Keratinocyte (primary cell): ENCODE data around the gene DCLK2. TPM values are rescaled to one million over a fixed set of nuclear protein-coding genes. Genes with fewer than 3 reads are reported as not detected.

Experiments
- DNase-seq: peaks from one replicate; pipeline ENCODE4 v3.0.0-alpha.2; 2011; ENCODE audit warnings: low read depth, missing footprints, low spot score
- FAIRE-seq: peaks from 2 replicates; lab custom pipeline; 2011; peaks lifted over from hg19 to GRCh38; lab: Jason Lieb, UNC
- H2AFZ ChIP-seq: 2 replicates; pipeline ENCODE4 v1.6.0; 2012; ENCODE audit warnings: low read length, control low read depth, inconsistent platforms; ENCODE audit not compliant: control insufficient read depth
- H3K27ac ChIP-seq: 2 replicates; pipeline ENCODE4 v1.5.1; 2011; ENCODE audit warnings: low read length; ENCODE audit not compliant: control insufficient read depth, insufficient read depth
- H3K27me3 ChIP-seq: 3 replicates; pipeline ENCODE4 v1.6.0; 2011; ENCODE audit warnings: low read length; ENCODE audit not compliant: control insufficient read depth, insufficient read depth; ENCODE audit errors: extremely low read depth
- H3K36me3 ChIP-seq, 2 experiments: 2 replicates in 1 of 2; 3 replicates in 1 of 2; pipeline ENCODE4 v1.5.1; 2011; ENCODE audit warnings: low read length in 2 of 2, mild to moderate bottlenecking in 1 of 2; ENCODE audit not compliant: control insufficient read depth in 2 of 2, insufficient read depth in 2 of 2; ENCODE audit errors: extremely low read depth in 1 of 2
- H3K4me1 ChIP-seq: 3 replicates; pipeline ENCODE4 v1.5.1; 2011; ENCODE audit warnings: low read length; ENCODE audit not compliant: control insufficient read depth, insufficient read depth; ENCODE audit errors: extremely low read depth
- H3K4me2 ChIP-seq: 3 replicates; pipeline ENCODE4 v1.6.0; 2011; ENCODE audit warnings: low read depth, low read length; ENCODE audit not compliant: control insufficient read depth, insufficient read depth; ENCODE audit errors: extremely low read depth
- H3K4me3 ChIP-seq, 3 experiments: fragments of 200-600 bp in 1 of 3; sonication (generic) in 1 of 3; 2 replicates in 2 of 3; 3 replicates in 1 of 3; pipeline ENCODE4 v1.5.1; 2011 to 2016; ENCODE audit warnings: low read length in 3 of 3, mild to moderate bottlenecking in 3 of 3, control low read depth in 2 of 3, inconsistent platforms in 1 of 3, low read depth in 1 of 3, mixed read lengths in 1 of 3, mixed run types in 1 of 3, moderate library complexity in 1 of 3; ENCODE audit not compliant: control insufficient read depth in 2 of 3, insufficient read depth in 2 of 3; ENCODE audit errors: extremely low read depth in 1 of 3
- H3K79me2 ChIP-seq: 2 replicates; pipeline ENCODE4 v1.6.0; 2012; ENCODE audit warnings: low read length; ENCODE audit not compliant: control insufficient read depth, insufficient read depth
- H3K9ac ChIP-seq: 3 replicates; pipeline ENCODE4 v1.6.0; 2011; ENCODE audit warnings: low read length; ENCODE audit not compliant: control insufficient read depth, insufficient read depth; ENCODE audit errors: extremely low read depth
- H3K9me1 ChIP-seq: 3 replicates; pipeline ENCODE4 v1.6.0; 2011; ENCODE audit warnings: low read length; ENCODE audit not compliant: control insufficient read depth, insufficient read depth; ENCODE audit errors: extremely low read depth
- H3K9me3 ChIP-seq: 2 replicates; pipeline ENCODE4 v1.5.1; 2012; ENCODE audit warnings: low read depth, low read length; ENCODE audit not compliant: control insufficient read depth
- H4K20me1 ChIP-seq: 3 replicates; pipeline ENCODE4 v1.6.0; 2011; ENCODE audit warnings: low read length; ENCODE audit not compliant: control insufficient read depth, insufficient read depth; ENCODE audit errors: extremely low read depth
- EZH2 ChIP-seq: IDR thresholded peaks from one replicate; pipeline ENCODE4 v1.6.1; 2012; ENCODE audit warnings: inconsistent platforms, mild to moderate bottlenecking, low read length, moderate library complexity
- dilution Hi-C: fragments of 300-500 bp; cut with MboI; formaldehyde crosslinking; loops from one replicate; pipeline ENCODE4 v1.7.0; 2020; ENCODE audit warnings: low sequenced_read_pairs; ENCODE audit not compliant: extremely low pct_ligation_motif_present
- polyA plus RNA-seq, 5 experiments: library from polyadenylated mRNA; depleted of rRNA in 3 of 5; stranded (reverse) in 3 of 5; stranded (forward) in 1 of 5; unstranded in 1 of 5; fragments of >200 nt; gene quantifications; 1 replicate in 1 of 5; 2 replicates in 3 of 5; 3 replicates in 1 of 5; pipeline versions ENCODE4 v1.2.1 to v1.2.3, GENCODE V29; 2011 to 2012; ENCODE audit warnings: missing spikeins in 2 of 5, low read depth in 1 of 5, low replicate concordance in 1 of 5
- TF ChIP-seq, protein P1 (sequence below), 3 experiments: IDR thresholded peaks in 1 of 3; conservative IDR thresholded peaks in 1 of 3; optimal IDR thresholded peaks in 1 of 3; 2 replicates in 2 of 3; 3 replicates in 1 of 3; pipeline versions ENCODE3 to v1.5.1; 2011; ENCODE audit warnings: low read length in 3 of 3, mild to moderate bottlenecking in 3 of 3, moderate library complexity in 2 of 3, control low read depth in 1 of 3, inconsistent platforms in 1 of 3; ENCODE audit not compliant: insufficient read depth in 2 of 3; ENCODE audit errors: extremely low read depth in 1 of 3

DCLK2 gene
- polyA plus RNA-seq, 1 donor (not counting 4 experiments of a cell fraction or from before 2014, with no cell fraction given) = 0.07 TPM

DNA sequence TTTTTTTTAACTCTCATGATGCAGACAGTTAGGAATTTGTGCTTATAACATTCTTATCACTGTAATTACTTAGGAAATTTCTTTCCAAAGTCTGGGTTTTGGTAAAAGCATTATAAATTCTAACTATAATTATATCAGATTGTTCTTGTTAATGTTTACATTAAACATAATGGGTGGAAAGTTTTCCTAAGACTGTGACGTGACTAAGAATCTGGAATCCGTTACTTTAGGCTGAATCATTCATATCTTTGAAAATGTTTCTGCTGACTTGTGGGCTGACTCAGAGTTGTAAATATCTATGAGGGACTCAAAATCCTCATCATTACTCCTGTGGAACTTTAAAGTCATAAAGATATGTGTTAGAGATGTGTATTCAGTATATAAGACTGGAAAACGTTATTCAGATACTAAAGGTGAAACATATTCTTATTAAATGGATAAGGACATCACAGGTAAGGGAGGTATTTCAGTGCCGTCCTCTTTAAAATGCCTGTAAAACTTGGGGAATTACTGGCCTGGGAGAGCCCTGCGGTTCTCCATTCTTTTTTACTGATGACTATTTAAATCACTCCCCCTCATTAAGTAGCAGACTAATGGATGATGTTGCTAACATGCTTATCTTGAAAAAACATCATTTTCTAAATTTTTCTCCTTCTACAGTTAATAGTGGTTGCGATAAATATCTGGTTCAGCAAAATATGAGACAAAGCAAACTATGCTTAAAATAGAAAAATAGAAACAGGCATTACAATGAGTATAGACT lies 159.0 kb downstream of the DCLK2 start:
- TF ChIP-seq EZH2 = no peak
- TF ChIP-seq, protein P1, sequence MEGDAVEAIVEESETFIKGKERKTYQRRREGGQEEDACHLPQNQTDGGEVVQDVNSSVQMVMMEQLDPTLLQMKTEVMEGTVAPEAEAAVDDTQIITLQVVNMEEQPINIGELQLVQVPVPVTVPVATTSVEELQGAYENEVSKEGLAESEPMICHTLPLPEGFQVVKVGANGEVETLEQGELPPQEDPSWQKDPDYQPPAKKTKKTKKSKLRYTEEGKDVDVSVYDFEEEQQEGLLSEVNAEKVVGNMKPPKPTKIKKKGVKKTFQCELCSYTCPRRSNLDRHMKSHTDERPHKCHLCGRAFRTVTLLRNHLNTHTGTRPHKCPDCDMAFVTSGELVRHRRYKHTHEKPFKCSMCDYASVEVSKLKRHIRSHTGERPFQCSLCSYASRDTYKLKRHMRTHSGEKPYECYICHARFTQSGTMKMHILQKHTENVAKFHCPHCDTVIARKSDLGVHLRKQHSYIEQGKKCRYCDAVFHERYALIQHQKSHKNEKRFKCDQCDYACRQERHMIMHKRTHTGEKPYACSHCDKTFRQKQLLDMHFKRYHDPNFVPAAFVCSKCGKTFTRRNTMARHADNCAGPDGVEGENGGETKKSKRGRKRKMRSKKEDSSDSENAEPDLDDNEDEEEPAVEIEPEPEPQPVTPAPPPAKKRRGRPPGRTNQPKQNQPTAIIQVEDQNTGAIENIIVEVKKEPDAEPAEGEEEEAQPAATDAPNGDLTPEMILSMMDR (optimal IDR thresholded peaks at IDR 0.05 in 1 of 3, IDR thresholded peaks at IDR 0.05 in 1 of 3, conservative IDR thresholded peaks at IDR 0.05 in 1 of 3; ENCODE audit: extremely low read depth in 1 of 3, insufficient read depth in 2 of 3, low read length in 3 of 3) = no peak
- no peaks in the 10 kb centered on the region for H3K9me1 ChIP-seq
- H3K36me3 ChIP-seq = no peaks in the 10 kb centered on the region
- peaks cover 19% of the 10 kb centered on the region for H3K4me1 ChIP-seq
- FAIRE-seq (peak; percentile 79), DNase-seq (no peak)
- peak overlapping the region; percentile 27 for H2AFZ ChIP-seq
- H3K4me3 ChIP-seq = no peak overlapping the region
- no peaks in the 10 kb centered on the region for H4K20me1 ChIP-seq
- H3K27me3 ChIP-seq = no peaks in the 10 kb centered on the region
- no peaks in the 10 kb centered on the region for H3K9me3 ChIP-seq
- H3K4me2 ChIP-seq = peak overlapping the region; percentile 36
- dilution Hi-C loops = no loop called here
- H3K79me2 ChIP-seq = no peaks in the 10 kb centered on the region
- H3K9ac ChIP-seq = no peak overlapping the region
- no peak overlapping the region for H3K27ac ChIP-seq

DNA sequence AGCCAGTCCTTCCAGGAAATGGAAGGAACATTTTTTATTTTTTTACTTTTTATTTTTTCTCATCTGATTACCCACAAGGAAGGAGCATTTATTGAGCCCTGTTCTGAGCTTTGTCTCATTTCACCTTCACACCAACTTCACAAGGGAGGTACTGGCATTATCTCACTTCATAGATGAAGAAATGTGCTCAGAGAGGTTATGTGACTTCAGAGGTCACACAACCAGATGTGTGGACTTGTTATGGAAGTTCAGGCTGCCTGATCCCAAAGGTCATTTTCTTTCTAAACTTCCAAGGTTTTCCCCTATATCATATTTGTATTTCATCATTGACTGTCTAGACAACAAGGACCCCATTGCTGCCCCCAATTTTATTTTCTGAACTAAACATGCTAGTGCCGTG lies 160.3 kb downstream of the DCLK2 start:
- H3K4me3 ChIP-seq = no peak overlapping the region
- no peaks in the 10 kb centered on the region for H3K9me3 ChIP-seq
- no peaks in the 10 kb centered on the region for H3K36me3 ChIP-seq
- H3K27me3 ChIP-seq = no peaks in the 10 kb centered on the region
- no peak overlapping the region for H3K9ac ChIP-seq
- H3K4me2 ChIP-seq = no peak overlapping the region
- no peaks in the 10 kb centered on the region for H4K20me1 ChIP-seq
- H3K9me1 ChIP-seq = no peaks in the 10 kb centered on the region
- no peak overlapping the region for H2AFZ ChIP-seq
- no peak overlapping the region for H3K27ac ChIP-seq
- DNase-seq (no peak), FAIRE-seq (no peak)
- no peaks in the 10 kb centered on the region for H3K79me2 ChIP-seq
- peaks cover 19% of the 10 kb centered on the region for H3K4me1 ChIP-seq
- dilution Hi-C loops = no loop called here
- TF ChIP-seq, protein P1 (optimal IDR thresholded peaks at IDR 0.05 in 1 of 3, IDR thresholded peaks at IDR 0.05 in 1 of 3, conservative IDR thresholded peaks at IDR 0.05 in 1 of 3; ENCODE audit: extremely low read depth in 1 of 3, insufficient read depth in 2 of 3, low read length in 3 of 3) = no peak
- TF ChIP-seq EZH2 = no peak
